Heart right ventricle (tissue), 16 donors: ENCODE results near the gene OR7D4. TPM values are rescaled to one million over a fixed set of nuclear protein-coding genes. Genes with fewer than 3 reads are reported as not detected.

ENCODE experiments used
- ATAC-seq, 8 donors: fragments of 200-7000 bp; cut with Tn5 transposase; one replicate each; pipeline ENCODE4 v1.9.1; 2020; ENCODE audit warnings: mild to moderate bottlenecking in 8 of 8, moderate library complexity in 8 of 8, moderate number of reproducible peaks in 1 of 8
- DNase-seq, 2 donors: peaks; one replicate each; pipeline ENCODE4 v3.0.0-alpha.2; 2020
- H3K27ac ChIP-seq, 10 donors: fragments of 200-600 bp; sonication (generic) in 2 of 10; one replicate each; pipeline versions ENCODE4 v1.5.0 to v1.8.0; 2020 to 2022; ENCODE audit warnings: mild to moderate bottlenecking in 3 of 10
- H3K27me3 ChIP-seq, 7 donors: fragments of 200-600 bp; one replicate each; pipeline ENCODE4 v1.8.0; 2021 to 2022; ENCODE audit warnings: mild to moderate bottlenecking in 2 of 7
- H3K36me3 ChIP-seq, 9 donors: fragments of 200-600 bp; sonication (generic) in 1 of 9; one replicate each; pipeline versions ENCODE4 v1.5.0 to v1.8.0; 2020 to 2022; ENCODE audit warnings: mild to moderate bottlenecking in 2 of 9
- H3K4me1 ChIP-seq, 9 donors: fragments of 200-600 bp; sonication (generic) in 1 of 9; one replicate each; pipeline versions ENCODE4 v1.5.0 to v1.8.0; 2020 to 2022; ENCODE audit warnings: mild to moderate bottlenecking in 4 of 9
- H3K4me3 ChIP-seq, 10 donors: fragments of 200-600 bp; sonication (generic) in 2 of 10; one replicate each; pipeline versions ENCODE4 v1.5.0 to v1.8.0; 2020 to 2022; ENCODE audit warnings: mild to moderate bottlenecking in 7 of 10, moderate library complexity in 2 of 10
- H3K9me3 ChIP-seq, 11 donors: fragments of 200-600 bp in 10 of 11; sonication (generic) in 2 of 11; one replicate each; pipeline versions ENCODE4 v1.5.0 to v1.8.0; 2013 to 2022; ENCODE audit warnings: mild to moderate bottlenecking in 2 of 11, control low read depth in 1 of 11, moderate library complexity in 1 of 11
- WGBS, 2 donors: extraction: QIAGEN DNeasy Blood & Tissue Kit; methylation state at CpG; one replicate each; pipeline ENCODE4 v1.1.7; 2013; ENCODE audit warnings: inconsistent platforms in 1 of 2; 5-methylcytosine and 5-hydroxymethylcytosine counted together
- intact Hi-C, 10 donors: fragments of 100-400 bp; cut with DNase I; formaldehyde crosslinking; loops; one replicate each; pipeline versions ENCODE4 v1.11.1 to v1.14.2; 2022
- polyA plus RNA-seq, 2 donors: library from polyadenylated mRNA; stranded (reverse); fragments of 200-250 nt; gene quantifications; one replicate each; pipeline ENCODE4 v1.2.3, GENCODE V29; 2013
- total RNA-seq, 10 donors: library from RNA; stranded (reverse); fragmentation: NEBNext Ultra II Directional in 3 of 10; extraction: Animal tissue kit (Norgen Biotek cat#: 25700) in 3 of 10; gene quantifications; one replicate each; pipeline versions ENCODE4 v1.2.1 to v1.2.4, GENCODE V29; 2021 to 2023
- TF ChIP-seq, protein P1 (sequence below), 9 donors: fragments of 200-600 bp; sonication (generic) in 2 of 9; IDR thresholded peaks; one replicate each; pipeline versions ENCODE4 v1.5.0 to v1.8.0; 2021 to 2022; ENCODE audit warnings: antibody characterized with exemption in 9 of 9, mild to moderate bottlenecking in 5 of 9, moderate library complexity in 1 of 9
- donor health status: Arrhythmogenic right ventricular cardiomyopathy.
- donor health status: ischemic (EF 13 %, LVEDD 7.1; RV severe dilation, severe dysfunction).
- donor health status: healthy with polysubstance abuse.
- donor health status: DM: no; HTN: yes; CAD: no.
- donor health status: DM: no; HTN: no; CAD: no.
- donor health status: ischemic (EF 25% LVEDD 6.9; RV normal size, moderate dysfunction).
- donor health status: ischemic (EF 25% LVEDD 5.7; RV mildly dilated, moderate dysfunction).
- donor health status: healthy.
- donor health status: DM: yes; HTN: yes; CAD: no.
- donor health status: Ischemic cardiomyopathy.
- donor health status: ischemic (EF 35%, LVEDD 5.7; RV mildly dilated, moderate dysfunction).
- donor health status: nonischemic (EF 11% LVEDD 7.7; RV severe dilation, severe dysfunction).
- donor health status: DM: yes; HTN: yes; CAD: no.
- donor health status: PGD.
- donor health status: ischemic (EF 29% LVEDD 5.4; RV normal size, mild dysfunction).
- donor health status: nonischemic (EF 23%, LVEDD 6.1; RV moderate dilation, normal function).

The OR7D4 gene
- total and polyA plus RNA-seq, 12 donors: not detected

- Histone ChIP-seq H3K9me3 (no peaks in the 10 kb centered on the region), H3K27ac (no peak overlapping the region), H3K36me3 (no peaks in the 10 kb centered on the region), H3K4me1 (peaks cover 0 to 11% (median 0%) of the 10 kb centered on the region in 9 donors), H3K4me3 (no peak overlapping the region), H3K27me3 (peaks cover 0 to 9% (median 0%) of the 10 kb centered on the region in 7 donors)
- DNase-seq (no peak), ATAC-seq (no peak)
- TF ChIP-seq, protein P1, sequence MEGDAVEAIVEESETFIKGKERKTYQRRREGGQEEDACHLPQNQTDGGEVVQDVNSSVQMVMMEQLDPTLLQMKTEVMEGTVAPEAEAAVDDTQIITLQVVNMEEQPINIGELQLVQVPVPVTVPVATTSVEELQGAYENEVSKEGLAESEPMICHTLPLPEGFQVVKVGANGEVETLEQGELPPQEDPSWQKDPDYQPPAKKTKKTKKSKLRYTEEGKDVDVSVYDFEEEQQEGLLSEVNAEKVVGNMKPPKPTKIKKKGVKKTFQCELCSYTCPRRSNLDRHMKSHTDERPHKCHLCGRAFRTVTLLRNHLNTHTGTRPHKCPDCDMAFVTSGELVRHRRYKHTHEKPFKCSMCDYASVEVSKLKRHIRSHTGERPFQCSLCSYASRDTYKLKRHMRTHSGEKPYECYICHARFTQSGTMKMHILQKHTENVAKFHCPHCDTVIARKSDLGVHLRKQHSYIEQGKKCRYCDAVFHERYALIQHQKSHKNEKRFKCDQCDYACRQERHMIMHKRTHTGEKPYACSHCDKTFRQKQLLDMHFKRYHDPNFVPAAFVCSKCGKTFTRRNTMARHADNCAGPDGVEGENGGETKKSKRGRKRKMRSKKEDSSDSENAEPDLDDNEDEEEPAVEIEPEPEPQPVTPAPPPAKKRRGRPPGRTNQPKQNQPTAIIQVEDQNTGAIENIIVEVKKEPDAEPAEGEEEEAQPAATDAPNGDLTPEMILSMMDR (IDR thresholded peaks at IDR 0.05): no peak
- intact Hi-C loops: no loop called here
- 88 to 94% methylated on average over 5 of the region's 5 CpGs for WGBS, 2 donors
Measured at GRCh38 chr19:9175326-9175725, 44.1 kb downstream of the OR7D4 start.

- WGBS, 2 donors: 72 to 82% methylated on average over 6 of the region's 6 CpGs
Measured at GRCh38 chr19:9171393-9171991, 47.9 kb downstream of the OR7D4 start.

GRCh38 chr19:9166846-9167245 lies 52.5 kb downstream of the OR7D4 start:
- TF ChIP-seq, protein P1 (IDR thresholded peaks at IDR 0.05): no peak
- no peaks in the 10 kb centered on the region for H3K27me3 ChIP-seq
- peak overlapping the region in 1 of 10 donors; percentile 67 for H3K27ac ChIP-seq
- H3K4me1 ChIP-seq: peaks cover 0 to 15% (median 0%) of the 10 kb centered on the region in 9 donors
- ATAC-seq (no peak), DNase-seq (no peak)
- 76 to 92% methylated on average over 4 of the region's 4 CpGs for WGBS, 2 donors
- H3K36me3 ChIP-seq: peaks cover 0 to 55% (median 22%) of the 10 kb centered on the region in 9 donors
- H3K4me3 ChIP-seq: no peak overlapping the region
- intact Hi-C loops: no loop called here
- peaks cover 0 to 5% (median 0%) of the 10 kb centered on the region in 11 donors for H3K9me3 ChIP-seq

More at GRCh38 chr19:9171393-9171991, 47.9 kb downstream of the OR7D4 start:
- H3K27me3 ChIP-seq: no peaks in the 10 kb centered on the region
- TF ChIP-seq, protein P1 (IDR thresholded peaks at IDR 0.05): no peak
- no peak overlapping the region for H3K4me3 ChIP-seq
- peaks cover 0 to 15% (median 0%) of the 10 kb centered on the region in 9 donors for H3K4me1 ChIP-seq
- H3K27ac ChIP-seq: peak overlapping the region in 1 of 10 donors; percentile 31
- DNase-seq: no peak
- peak in 1 of 8 donors; percentile 58 for ATAC-seq
- intact Hi-C loops: no loop called here
- H3K36me3 ChIP-seq: peaks cover 0 to 10% (median 0%) of the 10 kb centered on the region in 9 donors
- no peaks in the 10 kb centered on the region for H3K9me3 ChIP-seq

DNA sequence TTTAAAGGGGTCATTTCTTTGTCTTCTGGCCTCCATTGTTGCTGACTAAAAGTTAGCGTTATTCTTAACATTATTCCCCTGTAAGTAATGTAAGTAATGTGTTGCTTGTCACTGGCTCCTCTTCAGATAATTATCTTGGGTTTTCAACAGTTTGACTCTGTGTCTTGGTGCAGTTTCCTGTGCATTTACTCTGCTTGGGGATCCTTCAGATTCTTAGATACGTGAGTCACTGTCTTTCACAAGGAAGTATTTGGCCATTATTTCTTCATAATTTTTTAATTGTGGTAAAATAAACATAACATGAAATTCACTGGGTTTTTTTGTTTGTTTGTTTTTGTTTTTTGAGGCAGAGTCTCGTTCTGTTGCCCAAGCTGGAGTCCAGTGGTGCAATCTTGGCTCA lies 54.1 kb downstream of the OR7D4 start:
- no peak overlapping the region for H3K4me3 ChIP-seq
- H3K27me3 ChIP-seq: no peaks in the 10 kb centered on the region
- peaks cover 6 to 71% (median 38%) of the 10 kb centered on the region in 9 donors for H3K36me3 ChIP-seq
- H3K27ac ChIP-seq: no peak overlapping the region
- peaks cover 0 to 21% (median 0%) of the 10 kb centered on the region in 11 donors for H3K9me3 ChIP-seq
- 94% methylated on average over 3 of the region's 3 CpGs for WGBS, 2 donors
- ATAC-seq (no peak), DNase-seq (no peak)
- intact Hi-C loops: no loop called here
- TF ChIP-seq, protein P1 (IDR thresholded peaks at IDR 0.05): no peak
- peaks cover 0 to 3% (median 0%) of the 10 kb centered on the region in 9 donors for H3K4me1 ChIP-seq
